ENCODE results near the gene ATP5F1E. TPM values are rescaled to one million over a fixed set of nuclear protein-coding genes. Genes with fewer than 3 reads are reported as not detected.

The ATP5F1E gene
- total and polyA plus RNA-seq, 3 experiments from 2014 or later = 95.0 to 102 (median 98.1) TPM

Other genes with a start within 250 kb of the ATP5F1E start
- under 1 TPM; 0.55 to 0.68 TPM for gene GNAS-AS1, start 181.4 kb downstream of the ATP5F1E start, total RNA-seq
- gene GNAS-AS1, start 181.4 kb downstream of the ATP5F1E start, polyA plus RNA-seq = not detected
- gene GNAS, start 179.6 kb downstream of the ATP5F1E start, total RNA-seq = 100 to 1,000 TPM; 637 to 666 TPM
- 218 TPM for gene GNAS, start 179.6 kb downstream of the ATP5F1E start, polyA plus RNA-seq
- 100 to 1,000 TPM; 101 to 108 TPM for gene NELFCD, start 51.1 kb downstream of the ATP5F1E start, total RNA-seq
- 78.1 TPM for gene NELFCD, start 51.1 kb downstream of the ATP5F1E start, polyA plus RNA-seq
- gene CTSZ, start 25.1 kb downstream of the ATP5F1E start, total RNA-seq = 10 to 100 TPM; 35.3 to 36.0 TPM
- 1.5 TPM for gene CTSZ, start 25.1 kb downstream of the ATP5F1E start, polyA plus RNA-seq
- gene TUBB1, start 12.9 kb downstream of the ATP5F1E start, total RNA-seq = not detected
- 0.10 TPM for gene TUBB1, start 12.9 kb downstream of the ATP5F1E start, polyA plus RNA-seq
- 100 to 1,000 TPM; 127 to 141 TPM for gene PRELID3B, start 10.5 kb upstream of the ATP5F1E start, total RNA-seq
- gene PRELID3B, start 10.5 kb upstream of the ATP5F1E start, polyA plus RNA-seq = 33.8 TPM
- gene ZNF831, start 131.5 kb upstream of the ATP5F1E start, total RNA-seq = 1 to 10 TPM; 6.4 to 6.9 TPM
- 12.1 TPM for gene ZNF831, start 131.5 kb upstream of the ATP5F1E start, polyA plus RNA-seq